GM18870 (cell line): ENCODE results near the gene POLR1A.
"Not testable (repeated sequence)": the region's sequence is repeated elsewhere in the genome, so short reads cannot be mapped to it uniquely, and the experiment has no call there.

Source experiments
- ATAC-seq: cut with Tn5 transposase; IDR thresholded peaks from one replicate; pipeline ENCODE4 v1.9.1; 2021; ENCODE audit warnings: moderate library complexity; ENCODE audit not compliant: unreplicated experiment

The POLR1A gene

GRCh38 chr2:86000131-86000937 lies 105.4 kb downstream of the POLR1A start:
- no peak for ATAC-seq

GRCh38 chr2:85999061-85999831 lies 106.4 kb downstream of the POLR1A start:
- ATAC-seq: peak; percentile 83

- no peak for ATAC-seq
Observed at GRCh38 chr2:85998071-85998991, 107.4 kb downstream of the POLR1A start.

- ATAC-seq: no peak
Observed at GRCh38 chr2:85997017-85997970, 108.4 kb downstream of the POLR1A start.

- ATAC-seq: no peak
Observed at GRCh38 chr2:85996591-85996990, 109.1 kb downstream of the POLR1A start.

GRCh38 chr2:85995648-85996529 lies 109.8 kb downstream of the POLR1A start:
- ATAC-seq: no peak

GRCh38 chr2:85994897-85995647 lies 110.6 kb downstream of the POLR1A start:
- no peak for ATAC-seq

- ATAC-seq: peak; percentile 22
Observed at GRCh38 chr2:85994421-85994777, 111.3 kb downstream of the POLR1A start.

GRCh38 chr2:85992611-85993010 lies 113.1 kb downstream of the POLR1A start:
- no peak for ATAC-seq

GRCh38 chr2:85992053-85992452 lies 113.6 kb downstream of the POLR1A start:
- ATAC-seq: not testable (repeated sequence)

GRCh38 chr2:85990084-85990483 lies 115.6 kb downstream of the POLR1A start:
- no peak for ATAC-seq

- ATAC-seq: no peak
Observed at GRCh38 chr2:85989288-85989865, 116.3 kb downstream of the POLR1A start.

- ATAC-seq: no peak
Observed at GRCh38 chr2:85988914-85989270, 116.8 kb downstream of the POLR1A start.

- no peak for ATAC-seq
Observed at GRCh38 chr2:85988175-85988913, 117.3 kb downstream of the POLR1A start.

GRCh38 chr2:85987266-85988174 lies 118.2 kb downstream of the POLR1A start:
- ATAC-seq: no peak

GRCh38 chr2:85986121-85986520 lies 119.6 kb downstream of the POLR1A start:
- no peak for ATAC-seq
